Stimulated activated memory B cell treated with anti-CD40 and anti-IgM and Interleukin-4, amounts not matched to agents 10 μg/mL and 1 μg/mL and 100 μg/mL, for 72 hours (primary cell): Measurements from ENCODE around the gene FAM216B.

ENCODE experiments used
- ATAC-seq: fragments of 150-1000 bp; cut with Tn5 transposase; 2 replicates; pipeline ENCODE4 v1.10.0; 2021
- H3K27ac Mint-ChIP-seq: one replicate; pipeline ENCODE4 v1.8.0; 2022; ENCODE audit warnings: mild to moderate bottlenecking, mixed read lengths
- H3K27me3 Mint-ChIP-seq: one replicate; pipeline ENCODE4 v1.8.0; 2022; ENCODE audit warnings: mixed read lengths
- H3K36me3 Mint-ChIP-seq: one replicate; pipeline ENCODE4 v1.8.0; 2022; ENCODE audit warnings: mixed read lengths
- H3K4me1 Mint-ChIP-seq: one replicate; pipeline ENCODE4 v1.8.0; 2022; ENCODE audit warnings: mixed read lengths
- H3K4me3 Mint-ChIP-seq: one replicate; pipeline ENCODE4 v1.8.0; 2022; ENCODE audit warnings: mild to moderate bottlenecking, moderate library complexity, mixed read lengths
- H3K9me3 Mint-ChIP-seq: one replicate; pipeline ENCODE4 v1.8.0; 2022; ENCODE audit warnings: mixed read lengths

Gene FAM216B

GRCh38 chr13:42781352-42781751, at the start of gene FAM216B:
TSS of gene FAM216B (plus strand) at chr13:42781584. CDS start at chr13:42784068, 2,484 bp downstream.
- Mint-ChIP-seq H3K27me3 (peaks cover 33% of the 10 kb centered on the region), H3K27ac (no peak within 1 kb of the TSS), H3K9me3 (no peaks in the 10 kb centered on the region), H3K4me1 (no peaks in the 10 kb centered on the region), H3K36me3 (no peaks in the 10 kb centered on the region), H3K4me3 (no peak within 1 kb of the TSS)
- ATAC-seq = no peak

- H3K36me3 Mint-ChIP-seq = no peaks in the 10 kb centered on the region
- H3K27ac Mint-ChIP-seq = no peak overlapping the region
- peaks cover 4% of the 10 kb centered on the region for H3K9me3 Mint-ChIP-seq
- no peaks in the 10 kb centered on the region for H3K27me3 Mint-ChIP-seq
- ATAC-seq = no peak
- H3K4me1 Mint-ChIP-seq = no peaks in the 10 kb centered on the region
- H3K4me3 Mint-ChIP-seq = no peak overlapping the region
These were observed 49.3 kb upstream of the FAM216B start for GRCh38 chr13:42732073-42732472.

DNA sequence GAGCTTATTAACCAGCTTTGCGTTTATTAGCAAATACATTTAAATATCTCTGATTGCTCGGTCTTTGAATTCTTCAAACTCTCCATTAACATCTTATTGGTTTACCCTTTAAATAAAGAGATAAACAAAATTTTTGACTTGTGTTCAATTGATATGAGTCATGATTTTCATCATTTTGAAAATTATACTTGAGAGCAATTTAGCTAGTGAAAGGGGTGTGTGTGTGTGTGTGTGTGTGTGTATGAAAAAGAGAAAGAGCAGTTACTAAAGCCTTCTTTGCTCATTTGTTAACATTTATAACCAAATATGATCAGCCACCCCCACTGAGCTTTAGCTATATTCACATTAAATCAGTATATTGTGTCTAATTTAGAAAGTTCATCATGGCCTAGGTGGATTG, 48.3 kb upstream of the FAM216B start:
- no peaks in the 10 kb centered on the region for H3K36me3 Mint-ChIP-seq
- no peak overlapping the region for H3K4me3 Mint-ChIP-seq
- H3K4me1 Mint-ChIP-seq = no peaks in the 10 kb centered on the region
- ATAC-seq = no peak
- peaks cover 4% of the 10 kb centered on the region for H3K9me3 Mint-ChIP-seq
- no peaks in the 10 kb centered on the region for H3K27me3 Mint-ChIP-seq
- no peak overlapping the region for H3K27ac Mint-ChIP-seq

- Mint-ChIP-seq H3K27me3 (peaks cover 9% of the 10 kb centered on the region), H3K9me3 (peaks cover 4% of the 10 kb centered on the region), H3K27ac (no peak overlapping the region), H3K4me1 (no peaks in the 10 kb centered on the region), H3K4me3 (no peak overlapping the region), H3K36me3 (no peaks in the 10 kb centered on the region)
- no peak for ATAC-seq
These were observed 46.4 kb upstream of the FAM216B start for GRCh38 chr13:42735010-42735409.

DNA sequence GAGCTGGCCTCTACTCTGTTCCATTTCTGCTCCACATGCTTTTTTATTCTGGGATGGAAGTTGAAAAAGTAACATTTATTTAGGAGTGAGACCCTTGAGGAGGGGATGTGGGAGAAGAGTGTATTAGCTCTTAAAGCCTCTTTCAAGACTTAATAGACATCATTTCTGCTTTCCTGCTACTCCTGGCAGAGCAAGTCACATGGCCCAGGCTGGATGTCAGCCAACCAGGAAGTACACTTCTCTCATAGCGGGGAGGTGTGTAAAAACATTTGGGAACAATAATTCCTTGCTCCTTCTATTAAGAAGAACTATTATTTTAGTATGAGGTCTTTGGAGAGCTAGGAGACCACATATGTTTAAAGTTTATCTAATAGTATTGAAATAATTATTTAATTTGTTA, 40.6 kb upstream of the FAM216B start:
- Mint-ChIP-seq H3K36me3 (no peaks in the 10 kb centered on the region), H3K27ac (no peak overlapping the region), H3K27me3 (peaks cover 9% of the 10 kb centered on the region), H3K4me1 (no peaks in the 10 kb centered on the region), H3K9me3 (no peaks in the 10 kb centered on the region), H3K4me3 (no peak overlapping the region)
- no peak for ATAC-seq

- Mint-ChIP-seq H3K27me3 (peaks cover 9% of the 10 kb centered on the region), H3K4me1 (no peaks in the 10 kb centered on the region), H3K4me3 (no peak overlapping the region), H3K27ac (no peak overlapping the region), H3K9me3 (no peaks in the 10 kb centered on the region), H3K36me3 (no peaks in the 10 kb centered on the region)
- no peak for ATAC-seq
These were observed 39.5 kb upstream of the FAM216B start for GRCh38 chr13:42741914-42742313.

DNA sequence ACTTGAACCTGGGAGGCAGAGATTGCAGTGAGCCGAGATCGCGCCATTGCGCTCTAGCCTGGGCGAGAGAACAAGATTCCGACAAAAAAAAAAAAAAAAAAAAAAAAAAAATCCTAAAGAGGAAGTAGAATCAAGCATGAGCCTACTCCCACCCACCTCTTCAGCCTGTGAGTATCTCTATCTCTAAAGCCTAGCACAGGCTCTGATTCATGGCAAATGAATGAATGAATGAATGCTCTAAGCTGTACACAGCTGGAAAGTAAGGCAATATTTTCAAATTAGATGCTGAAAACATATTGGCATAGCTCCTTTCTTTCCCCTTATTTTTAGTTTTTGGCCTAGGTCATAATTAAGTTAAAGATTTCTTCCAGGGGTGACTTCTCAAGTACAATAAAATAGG, 35.7 kb upstream of the FAM216B start:
- no peak for ATAC-seq
- Mint-ChIP-seq H3K27ac (no peak overlapping the region), H3K4me3 (no peak overlapping the region), H3K36me3 (no peaks in the 10 kb centered on the region), H3K4me1 (no peaks in the 10 kb centered on the region), H3K27me3 (peaks cover 10% of the 10 kb centered on the region), H3K9me3 (no peaks in the 10 kb centered on the region)

- Mint-ChIP-seq H3K4me1 (no peaks in the 10 kb centered on the region), H3K9me3 (no peaks in the 10 kb centered on the region), H3K27me3 (peaks cover 10% of the 10 kb centered on the region), H3K4me3 (no peak overlapping the region), H3K36me3 (no peaks in the 10 kb centered on the region), H3K27ac (no peak overlapping the region)
- ATAC-seq = no peak
These were observed 34.5 kb upstream of the FAM216B start for GRCh38 chr13:42746866-42747265.

DNA sequence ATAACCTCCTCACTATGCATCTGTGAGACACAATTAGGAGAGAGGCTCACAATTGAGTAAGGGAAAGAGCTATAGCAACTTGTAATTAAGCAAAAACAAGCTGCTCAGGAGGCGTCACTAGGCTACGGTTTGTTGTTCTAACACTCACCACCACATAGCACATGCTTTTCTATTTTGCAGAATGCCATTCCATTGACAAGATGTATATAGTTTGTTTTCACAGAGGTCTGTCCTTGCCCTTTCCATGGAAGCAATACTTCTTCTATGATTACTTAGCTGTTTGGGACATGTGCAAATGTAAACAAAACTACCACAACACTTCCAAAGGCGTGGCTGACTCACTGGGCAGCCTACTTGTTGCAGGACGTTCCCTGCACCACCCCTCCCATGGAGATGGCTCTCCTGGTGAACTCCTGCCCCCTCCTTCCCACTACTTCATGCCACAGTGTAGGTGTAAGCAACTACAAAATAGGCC, 33.9 kb upstream of the FAM216B start:
- Mint-ChIP-seq H3K9me3 (no peaks in the 10 kb centered on the region), H3K4me3 (no peak overlapping the region), H3K36me3 (no peaks in the 10 kb centered on the region), H3K27ac (no peak overlapping the region), H3K27me3 (peaks cover 10% of the 10 kb centered on the region), H3K4me1 (no peaks in the 10 kb centered on the region)
- no peak for ATAC-seq

- peaks cover 10% of the 10 kb centered on the region for H3K27me3 Mint-ChIP-seq
- H3K27ac Mint-ChIP-seq = no peak overlapping the region
- H3K4me1 Mint-ChIP-seq = no peaks in the 10 kb centered on the region
- no peaks in the 10 kb centered on the region for H3K36me3 Mint-ChIP-seq
- no peak for ATAC-seq
- no peaks in the 10 kb centered on the region for H3K9me3 Mint-ChIP-seq
- no peak overlapping the region for H3K4me3 Mint-ChIP-seq
These were observed 30.6 kb upstream of the FAM216B start for GRCh38 chr13:42750794-42751193.

GRCh38 chr13:42751693-42752092, 29.7 kb upstream of the FAM216B start:
- Mint-ChIP-seq H3K4me1 (no peaks in the 10 kb centered on the region), H3K4me3 (no peak overlapping the region), H3K36me3 (no peaks in the 10 kb centered on the region), H3K9me3 (no peaks in the 10 kb centered on the region), H3K27me3 (peaks cover 10% of the 10 kb centered on the region), H3K27ac (no peak overlapping the region)
- ATAC-seq = no peak

GRCh38 chr13:42752731-42753130, 28.7 kb upstream of the FAM216B start:
- no peaks in the 10 kb centered on the region for H3K36me3 Mint-ChIP-seq

DNA sequence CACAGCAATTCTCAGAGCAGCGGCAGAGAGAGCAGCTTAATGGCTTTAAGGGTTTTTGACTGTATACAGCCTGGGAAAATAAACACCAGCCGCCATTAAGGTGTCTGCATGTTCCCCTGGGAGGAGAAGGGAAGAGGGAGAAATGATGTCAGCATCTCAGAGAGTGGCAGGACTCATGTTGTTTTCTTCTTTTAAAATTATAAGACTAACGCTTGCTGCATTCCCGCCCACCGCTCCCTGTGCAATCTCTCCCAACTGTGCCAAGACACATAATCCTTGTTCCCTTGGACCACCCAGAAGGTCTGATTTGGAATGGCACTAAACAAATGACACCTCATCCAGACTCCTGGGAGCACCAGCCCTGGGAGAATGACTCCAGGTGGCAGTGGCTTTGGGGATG, 27.7 kb upstream of the FAM216B start:
- Mint-ChIP-seq H3K27ac (no peak overlapping the region), H3K4me1 (no peaks in the 10 kb centered on the region), H3K27me3 (peaks cover 7% of the 10 kb centered on the region), H3K9me3 (peaks cover 8% of the 10 kb centered on the region), H3K36me3 (no peaks in the 10 kb centered on the region), H3K4me3 (no peak overlapping the region)
- no peak for ATAC-seq

More at GRCh38 chr13:42752731-42753130, 28.7 kb upstream of the FAM216B start:
- Mint-ChIP-seq H3K4me3 (no peak overlapping the region), H3K4me1 (no peaks in the 10 kb centered on the region), H3K27ac (no peak overlapping the region), H3K9me3 (peaks cover 8% of the 10 kb centered on the region), H3K27me3 (peaks cover 10% of the 10 kb centered on the region)
- no peak for ATAC-seq

DNA sequence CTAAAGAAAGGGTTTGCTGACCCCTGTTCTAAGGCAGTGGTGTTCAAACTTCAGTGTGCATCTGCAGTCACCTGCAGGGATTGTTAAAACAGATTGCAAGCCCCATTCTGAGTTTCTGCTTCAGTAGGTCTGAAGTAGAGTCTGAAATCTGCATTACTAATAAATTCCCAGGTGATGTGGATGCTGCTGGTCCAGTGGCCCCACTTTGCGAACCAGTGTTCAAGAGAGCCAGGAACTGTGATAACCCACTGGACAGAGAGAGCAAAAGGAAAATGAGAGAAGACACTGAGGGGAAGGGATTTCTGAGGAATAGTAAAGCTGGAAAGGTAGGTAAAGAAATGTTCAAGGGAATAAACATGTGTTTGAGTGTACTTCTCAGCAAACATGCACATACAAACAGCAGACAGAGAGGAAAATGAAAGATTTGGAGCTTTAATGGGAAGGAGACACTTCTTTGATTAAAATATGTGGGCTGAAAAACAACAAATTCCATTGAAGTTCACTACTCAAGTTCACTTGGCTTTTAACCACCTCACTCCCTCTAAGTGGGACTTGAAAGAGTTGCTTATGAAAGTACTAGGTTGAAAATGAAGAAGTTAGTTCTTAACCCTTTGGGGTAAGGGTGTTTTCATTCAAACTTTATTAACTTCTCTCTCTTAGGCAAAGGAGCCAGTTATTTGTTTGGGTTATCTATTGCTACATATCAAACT, 26.4 kb upstream of the FAM216B start:
- no peak for ATAC-seq

DNA sequence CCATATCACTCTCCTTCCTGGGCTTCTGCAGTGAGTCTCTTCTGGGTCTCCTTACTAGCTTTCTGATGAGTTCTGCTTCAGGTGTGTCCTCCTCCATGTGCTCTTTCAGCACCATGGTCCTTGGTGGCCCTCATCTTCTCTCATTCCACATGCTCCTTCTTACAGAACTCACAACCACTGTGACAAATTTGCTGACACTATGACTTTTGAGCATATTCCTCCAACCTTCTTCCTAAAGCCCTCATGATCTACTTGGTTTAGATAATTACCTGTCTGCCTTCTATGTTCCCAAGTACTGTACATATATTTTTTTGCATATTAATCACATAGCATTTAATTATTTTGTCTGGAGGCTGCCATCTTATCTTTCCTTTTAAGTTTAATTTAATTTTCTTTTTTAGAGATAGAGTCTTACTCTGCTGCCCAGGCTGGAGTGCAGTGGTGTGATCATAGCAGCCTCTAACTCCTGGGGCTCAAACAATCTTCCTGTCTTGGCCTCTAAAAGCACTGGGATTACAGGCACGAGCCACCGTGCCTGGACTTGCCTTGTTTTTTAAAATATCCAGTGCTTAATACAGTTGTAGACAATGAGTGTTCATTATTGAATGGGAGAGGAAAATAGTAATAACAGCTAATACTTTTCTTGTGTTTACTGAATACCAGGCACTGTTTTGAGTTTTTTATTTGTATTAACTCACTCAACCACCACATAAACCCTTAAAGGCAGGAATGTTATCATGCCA, 23.5 kb upstream of the FAM216B start:
- Mint-ChIP-seq H3K4me3 (no peak overlapping the region), H3K36me3 (no peaks in the 10 kb centered on the region), H3K4me1 (no peaks in the 10 kb centered on the region), H3K27me3 (peaks cover 14% of the 10 kb centered on the region), H3K9me3 (peaks cover 8% of the 10 kb centered on the region), H3K27ac (no peak overlapping the region)
- no peak for ATAC-seq

More for the DNA sequence above, 26.4 kb upstream of the FAM216B start:
- H3K9me3 Mint-ChIP-seq = peaks cover 8% of the 10 kb centered on the region
- no peak overlapping the region for H3K4me3 Mint-ChIP-seq
- H3K27me3 Mint-ChIP-seq = no peaks in the 10 kb centered on the region
- no peaks in the 10 kb centered on the region for H3K36me3 Mint-ChIP-seq
- H3K4me1 Mint-ChIP-seq = no peaks in the 10 kb centered on the region
- no peak overlapping the region for H3K27ac Mint-ChIP-seq

GRCh38 chr13:42758515-42758914, 22.9 kb upstream of the FAM216B start:
- Mint-ChIP-seq H3K4me3 (no peak overlapping the region), H3K4me1 (no peaks in the 10 kb centered on the region), H3K27me3 (peaks cover 14% of the 10 kb centered on the region), H3K36me3 (no peaks in the 10 kb centered on the region), H3K27ac (no peak overlapping the region), H3K9me3 (peaks cover 8% of the 10 kb centered on the region)
- no peak for ATAC-seq
